CD4-positive, alpha-beta memory T cell (primary cell): ENCODE results near the gene TPM1. TPM values are rescaled to one million over a fixed set of nuclear protein-coding genes. Genes with fewer than 3 reads are reported as not detected.
A peak's percentile ranks its signal among the peaks of the same experiment; 100 is the strongest.

ENCODE experiments used
- CTCF ChIA-PET: fragments of 350-600 bp; sonication (Branson Sonifier 250); formaldehyde crosslinking; loops from one replicate; lab custom pipeline; 2021; ENCODE audit warnings: inconsistent platforms; ENCODE audit not compliant: partially characterized antibody; lab: Charles Lee
- POLR2A ChIA-PET: fragments of 350-600 bp; sonication (Branson Sonifier 250); formaldehyde crosslinking; loops from one replicate; lab custom pipeline; 2021; ENCODE audit not compliant: partially characterized antibody; lab: Charles Lee
- DNase-seq, 5 donors: peaks; one replicate each; pipeline versions ENCODE4 v3.0.0 to v3.0.0-alpha.2; 2020 to 2022; ENCODE audit warnings: mixed read lengths in 1 of 5
- H3K27ac ChIP-seq: one replicate; pipeline ENCODE4 v1.7.0; 2013; ENCODE audit warnings: low read depth, low read length
- H3K27me3 ChIP-seq: 2 replicates; pipeline ENCODE4 v1.7.0; 2013; ENCODE audit warnings: mild to moderate bottlenecking, low read length, moderate library complexity; ENCODE audit not compliant: insufficient read depth
- H3K36me3 ChIP-seq: 2 replicates; pipeline ENCODE4 v1.7.0; 2013; ENCODE audit warnings: mild to moderate bottlenecking, low read length, moderate library complexity; ENCODE audit not compliant: insufficient read depth
- H3K4me1 ChIP-seq: 2 replicates; pipeline ENCODE4 v1.7.0; 2013; ENCODE audit warnings: mild to moderate bottlenecking, low read length, moderate library complexity; ENCODE audit not compliant: insufficient read depth
- H3K4me3 ChIP-seq, 2 donors: one replicate each; pipeline ENCODE4 v1.7.0; 2013; ENCODE audit warnings: low read length in 2 of 2, mild to moderate bottlenecking in 1 of 2
- H3K9me3 ChIP-seq, 2 donors: one replicate each; pipeline ENCODE4 v1.7.0; 2013; ENCODE audit warnings: low read length in 2 of 2, control low read depth in 1 of 2; ENCODE audit not compliant: control insufficient read depth in 1 of 2
- H3K27ac Mint-ChIP-seq, 7 donors: one replicate each; pipeline ENCODE4 v1.8.0; 2020 to 2021; ENCODE audit warnings: mixed read lengths in 7 of 7, mild to moderate bottlenecking in 6 of 7, inconsistent platforms in 3 of 7, moderate library complexity in 3 of 7
- H3K27me3 Mint-ChIP-seq, 2 donors: one replicate each; pipeline ENCODE4 v1.8.0; 2020 to 2021; ENCODE audit warnings: mixed read lengths in 2 of 2
- H3K36me3 Mint-ChIP-seq, 2 donors: one replicate each; pipeline ENCODE4 v1.8.0; 2020 to 2021; ENCODE audit warnings: mixed read lengths in 2 of 2, inconsistent platforms in 1 of 2, mild to moderate bottlenecking in 1 of 2
- H3K4me1 Mint-ChIP-seq, 4 donors: one replicate each; pipeline ENCODE4 v1.8.0; 2020 to 2021; ENCODE audit warnings: mixed read lengths in 4 of 4, mild to moderate bottlenecking in 1 of 4
- H3K4me3 Mint-ChIP-seq, 8 donors: one replicate each; pipeline ENCODE4 v1.8.0; 2020 to 2021; ENCODE audit warnings: mixed read lengths in 8 of 8, mild to moderate bottlenecking in 7 of 8, moderate library complexity in 6 of 8, inconsistent platforms in 3 of 8
- H3K9me3 Mint-ChIP-seq, 8 donors: one replicate each; pipeline ENCODE4 v1.8.0; 2020 to 2021; ENCODE audit warnings: mixed read lengths in 8 of 8, mild to moderate bottlenecking in 5 of 8, inconsistent platforms in 3 of 8, moderate library complexity in 1 of 8
- intact Hi-C: fragments of 100-400 bp; cut with micrococcal nuclease; formaldehyde crosslinking; loops from one replicate; pipeline ENCODE4 v1.15.1; 2023
- polyA plus RNA-seq, 2 donors: library from polyadenylated mRNA; unstranded; fragments of 300-500 nt; fragmentation: Illumina TruSeq; gene quantifications; one replicate each; pipeline ENCODE4 v1.2.3, GENCODE V29; 2021
- total RNA-seq, 2 experiments: library from RNA; stranded (reverse); gene quantifications; one replicate each; pipeline ENCODE4 v1.2.3, GENCODE V29; 2021

TPM1 gene
- total and polyA plus RNA-seq, 4 experiments from 2014 or later, result 8.5 to 29.4 (median 18.4) TPM

DNA sequence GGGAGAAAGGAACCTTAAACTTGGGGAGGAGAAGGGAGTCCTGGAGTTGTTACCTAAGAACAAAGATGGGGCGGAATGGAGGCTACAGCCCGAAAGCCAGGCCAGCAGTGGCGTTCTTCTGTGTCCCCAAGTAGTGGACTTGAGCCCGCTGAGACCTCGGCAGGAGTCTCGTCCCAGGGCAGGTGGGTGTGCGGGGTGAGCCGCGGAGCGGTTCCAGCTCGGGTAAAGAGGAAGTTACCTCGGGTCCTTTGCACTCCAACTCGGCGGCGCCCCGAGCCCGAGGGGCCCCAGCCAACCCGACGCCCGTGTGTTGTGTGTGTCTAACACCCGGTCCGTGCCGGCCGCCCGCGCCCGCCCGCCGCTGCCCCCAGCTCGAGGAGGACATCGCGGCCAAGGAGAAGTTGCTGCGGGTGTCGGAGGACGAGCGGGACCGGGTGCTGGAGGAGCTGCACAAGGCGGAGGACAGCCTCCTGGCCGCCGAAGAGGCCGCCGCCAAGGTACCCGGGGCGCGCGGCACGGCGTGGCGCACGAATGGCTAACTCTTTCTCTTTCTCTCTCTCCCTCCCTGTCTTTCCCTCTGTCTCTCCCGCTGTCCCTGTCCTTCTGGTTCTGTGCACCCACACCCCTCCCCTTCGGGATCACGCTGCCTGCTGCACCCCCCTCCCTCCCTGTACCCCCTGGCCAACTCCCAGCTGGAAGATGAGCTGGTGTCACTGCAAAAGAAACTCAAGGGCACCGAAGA, 959 bp downstream of the TPM1 start:
- ChIA-PET POLR2A (no interaction called here), CTCF (interaction anchor here (7.3 kb wide), 1 partner anchor 50 kb away, joined by 118 read pairs; no protein-coding TSS in a partner anchor)
- H3K9me3 ChIP-seq, result no peaks in the 10 kb centered on the region
- no peaks in the 10 kb centered on the region for H3K36me3 ChIP-seq
- peaks cover 45% of the 10 kb centered on the region for H3K27me3 ChIP-seq
- peak overlapping the region; percentile 17 to 22 for H3K4me3 ChIP-seq
- H3K27ac ChIP-seq, result no peak overlapping the region
- Mint-ChIP-seq H3K27ac (no peak overlapping the region), H3K4me3 (peak overlapping the region; percentile 39 to 85 (median 74)), H3K36me3 (no peaks in the 10 kb centered on the region), H3K9me3 (no peaks in the 10 kb centered on the region), H3K4me1 (peaks cover 5 to 24% (median 15%) of the 10 kb centered on the region in 4 donors), H3K27me3 (peaks cover 39 to 53% of the 10 kb centered on the region in 2 donors)
- intact Hi-C loops, result no loop called here
- DNase-seq, result peak in 2 of 5 donors; percentile 6 to 10
- H3K4me1 ChIP-seq, result peaks cover 19% of the 10 kb centered on the region

DNA sequence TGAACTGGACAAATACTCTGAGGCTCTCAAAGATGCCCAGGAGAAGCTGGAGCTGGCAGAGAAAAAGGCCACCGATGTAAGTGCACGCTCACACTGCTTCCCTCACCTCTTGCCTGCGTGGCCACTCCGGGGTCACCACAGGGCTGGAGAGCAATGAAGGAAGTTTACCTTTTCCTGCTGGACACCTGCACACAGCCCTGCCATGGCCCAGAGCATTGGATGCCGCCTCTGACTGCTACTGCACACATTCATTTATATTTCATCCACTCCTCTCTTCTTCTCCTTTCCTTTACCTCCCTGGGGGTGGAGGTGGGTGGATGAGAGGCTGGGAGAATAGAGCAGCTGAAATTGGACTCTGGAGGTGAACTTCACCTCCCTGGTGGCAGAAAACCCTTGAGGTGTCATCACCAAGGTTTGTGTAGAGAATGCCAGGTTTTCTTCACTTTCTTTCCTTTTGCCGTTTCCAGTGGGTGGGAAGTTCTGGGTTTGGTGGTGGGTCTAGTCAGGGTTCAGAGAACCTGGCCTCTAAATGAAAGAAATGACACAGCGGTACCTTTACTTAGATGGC, 1.6 kb downstream of the TPM1 start:
- Mint-ChIP-seq H3K4me1 (peaks cover 6 to 28% (median 19%) of the 10 kb centered on the region in 4 donors), H3K4me3 (peak overlapping the region in 6 of 8 donors; percentile 31 to 67 (median 58)), H3K27ac (no peak overlapping the region), H3K9me3 (no peaks in the 10 kb centered on the region), H3K27me3 (peaks cover 39 to 55% of the 10 kb centered on the region in 2 donors), H3K36me3 (peaks cover 0 to 5% of the 10 kb centered on the region in 2 donors)
- DNase-seq, result no peak
- no peak overlapping the region for H3K27ac ChIP-seq
- H3K9me3 ChIP-seq, result no peaks in the 10 kb centered on the region
- H3K27me3 ChIP-seq, result peaks cover 45% of the 10 kb centered on the region
- ChIA-PET POLR2A (no interaction called here), CTCF (interaction anchor here (7.3 kb wide), 1 partner anchor 49 kb away, joined by 118 read pairs; no protein-coding TSS in a partner anchor)
- peaks cover 22% of the 10 kb centered on the region for H3K4me1 ChIP-seq
- no peaks in the 10 kb centered on the region for H3K36me3 ChIP-seq
- H3K4me3 ChIP-seq, result no peak overlapping the region
- intact Hi-C loops, result no loop called here

DNA sequence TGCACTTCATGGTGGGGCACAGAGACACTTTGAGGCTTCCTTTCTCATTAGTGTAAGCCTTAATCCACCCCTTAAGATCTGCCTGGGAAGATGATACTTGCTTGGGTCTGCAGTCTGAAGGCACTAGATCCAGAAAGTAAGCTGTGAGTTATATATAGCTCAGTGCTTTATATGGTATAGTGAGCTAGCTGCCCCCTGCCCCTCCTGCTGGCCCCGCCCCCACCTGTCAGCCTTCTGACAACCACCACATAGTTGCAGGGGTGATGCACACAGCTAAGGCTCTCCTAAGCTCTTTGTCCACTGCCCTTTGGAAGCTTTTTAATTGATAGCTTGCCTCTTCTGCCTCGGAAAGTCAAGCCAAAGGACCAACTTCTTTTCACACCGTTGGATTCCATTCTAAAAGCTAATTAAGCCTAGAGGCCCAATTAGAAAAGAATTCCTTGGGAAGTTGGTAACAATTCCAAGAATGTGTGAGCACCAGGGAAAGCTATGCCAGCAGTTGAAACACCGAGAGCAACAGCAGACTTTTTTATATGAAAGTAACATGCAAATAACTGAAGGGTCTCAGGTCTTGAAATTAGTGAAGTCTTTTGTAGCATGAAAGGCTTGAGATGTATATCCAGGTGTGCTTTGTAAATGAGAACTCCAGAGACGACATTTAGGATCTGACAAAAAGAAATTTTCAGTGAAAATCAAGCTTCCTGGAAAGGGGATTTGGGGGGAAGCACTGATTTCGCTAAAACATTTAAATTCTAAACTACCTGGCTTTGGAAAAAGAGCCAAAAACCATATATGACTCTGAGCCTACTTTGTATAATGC, 2.3 kb downstream of the TPM1 start:
- CTCF ChIA-PET, result interaction anchor here (7.3 kb wide), 1 partner anchor 48 kb away, joined by 118 read pairs; no protein-coding TSS in a partner anchor
- no peaks in the 10 kb centered on the region for H3K36me3 ChIP-seq
- H3K9me3 ChIP-seq, result no peaks in the 10 kb centered on the region
- Mint-ChIP-seq H3K9me3 (no peaks in the 10 kb centered on the region), H3K36me3 (peaks cover 0 to 6% of the 10 kb centered on the region in 2 donors), H3K27me3 (peaks cover 37 to 52% of the 10 kb centered on the region in 2 donors), H3K4me3 (peak overlapping the region in 1 of 8 donors; percentile 59), H3K27ac (no peak overlapping the region), H3K4me1 (peaks cover 11 to 35% (median 25%) of the 10 kb centered on the region in 4 donors)
- intact Hi-C loops, result no loop called here
- POLR2A ChIA-PET, result no interaction called here
- peaks cover 29% of the 10 kb centered on the region for H3K4me1 ChIP-seq
- DNase-seq, result no peak
- peaks cover 41% of the 10 kb centered on the region for H3K27me3 ChIP-seq
- H3K4me3 ChIP-seq, result no peak overlapping the region
- no peak overlapping the region for H3K27ac ChIP-seq

DNA sequence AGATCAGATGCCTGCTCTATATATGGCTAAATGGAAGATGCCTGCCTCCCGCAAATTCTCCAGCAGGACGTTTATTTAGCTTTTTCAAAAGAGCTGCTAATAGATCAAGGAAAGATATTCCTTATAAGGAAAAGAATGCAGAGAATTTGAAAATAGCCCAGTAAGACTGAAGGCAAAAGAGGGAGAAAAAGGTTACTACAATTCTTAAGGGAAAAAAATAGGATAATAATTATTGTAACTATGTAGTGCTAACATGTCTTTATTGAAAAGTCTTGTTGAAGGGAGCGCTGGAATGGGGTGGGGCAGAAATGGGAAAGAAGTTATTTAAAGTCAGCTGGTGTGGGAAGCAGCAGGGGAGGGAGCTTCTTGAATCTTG, 2.9 kb downstream of the TPM1 start:
- Histone ChIP-seq H3K27me3 (peaks cover 41% of the 10 kb centered on the region), H3K9me3 (no peaks in the 10 kb centered on the region), H3K4me1 (peaks cover 33% of the 10 kb centered on the region), H3K4me3 (no peak overlapping the region), H3K27ac (no peak overlapping the region), H3K36me3 (no peaks in the 10 kb centered on the region)
- no peak for DNase-seq
- intact Hi-C loops, result no loop called here
- H3K36me3 Mint-ChIP-seq, result peaks cover 0 to 6% of the 10 kb centered on the region in 2 donors
- ChIA-PET CTCF (interaction anchor here (7.3 kb wide), 1 partner anchor 48 kb away, joined by 118 read pairs; no protein-coding TSS in a partner anchor), POLR2A (no interaction called here)
- H3K4me3 Mint-ChIP-seq, result no peak overlapping the region
- H3K27ac Mint-ChIP-seq, result no peak overlapping the region
- peaks cover 37 to 47% of the 10 kb centered on the region in 2 donors for H3K27me3 Mint-ChIP-seq
- H3K9me3 Mint-ChIP-seq, result no peaks in the 10 kb centered on the region
- peaks cover 12 to 41% (median 26%) of the 10 kb centered on the region in 4 donors for H3K4me1 Mint-ChIP-seq

DNA sequence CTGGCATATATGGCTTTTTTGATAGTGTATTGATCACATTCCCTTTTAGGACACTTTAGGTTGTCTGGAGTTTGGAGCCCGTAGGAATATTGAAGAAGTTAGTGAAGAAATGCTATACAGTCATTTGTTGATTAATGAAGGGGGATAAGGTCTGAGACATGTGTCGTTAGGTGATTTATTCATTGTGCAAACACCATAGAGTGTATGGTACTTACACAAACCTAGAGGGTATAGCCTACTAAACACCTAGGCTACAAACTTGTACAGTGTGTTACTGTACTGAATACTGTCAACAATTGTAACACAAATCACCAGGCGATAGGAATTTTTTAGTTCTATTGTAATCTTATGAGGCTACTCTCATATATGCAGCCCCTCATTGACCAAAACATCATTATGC, 3.3 kb downstream of the TPM1 start:
- intact Hi-C loops, result no loop called here

DNA sequence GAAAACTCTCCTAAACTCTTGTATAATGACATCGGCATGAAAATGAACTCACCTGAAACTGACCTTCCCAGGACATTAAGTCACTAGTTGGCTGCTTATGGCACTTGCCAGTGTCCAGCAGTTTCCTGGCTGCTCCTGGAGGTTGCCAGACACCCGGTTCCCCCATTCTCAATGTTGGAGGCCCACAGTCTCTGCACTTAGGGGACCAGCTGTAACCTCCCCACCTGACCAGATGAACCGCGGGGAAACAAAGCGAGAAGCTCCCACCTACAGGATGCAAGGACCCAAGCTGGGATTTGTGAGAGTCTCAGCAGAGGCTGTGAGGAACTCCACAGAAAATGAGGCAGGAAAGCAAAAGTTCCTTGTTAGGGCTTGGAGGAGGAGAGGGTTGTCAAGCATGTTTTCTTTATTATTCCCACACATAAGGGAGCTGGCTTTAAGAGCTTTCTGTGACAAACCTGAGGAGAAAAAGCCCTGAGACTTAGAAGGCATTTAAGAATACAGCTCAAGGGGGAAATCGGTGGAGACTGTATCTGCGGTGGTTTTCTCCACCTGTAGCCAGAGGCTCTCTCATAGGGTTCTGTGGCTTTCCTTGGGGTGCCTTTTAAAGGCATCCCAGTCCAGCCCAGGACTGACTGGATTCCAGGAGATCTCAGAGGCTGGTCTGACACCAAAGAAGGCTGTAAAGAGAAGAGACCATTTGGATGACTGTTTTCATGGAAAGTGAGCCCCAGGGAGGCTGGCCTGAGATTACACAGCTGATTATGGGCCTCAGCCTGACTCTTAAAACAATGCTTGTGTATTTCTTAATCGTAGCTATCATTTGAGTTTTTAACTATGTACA, 4.6 kb downstream of the TPM1 start:
- Histone ChIP-seq H3K9me3 (no peaks in the 10 kb centered on the region), H3K27me3 (peaks cover 27% of the 10 kb centered on the region), H3K36me3 (no peaks in the 10 kb centered on the region), H3K4me1 (peaks cover 33% of the 10 kb centered on the region), H3K4me3 (no peak overlapping the region), H3K27ac (no peak overlapping the region)
- H3K36me3 Mint-ChIP-seq, result peaks cover 0 to 6% of the 10 kb centered on the region in 2 donors
- H3K4me3 Mint-ChIP-seq, result peak overlapping the region; percentile 76 to 96 (median 88)
- no peaks in the 10 kb centered on the region for H3K9me3 Mint-ChIP-seq
- intact Hi-C loops, result no loop called here
- peaks cover 12 to 39% (median 27%) of the 10 kb centered on the region in 4 donors for H3K4me1 Mint-ChIP-seq
- peaks cover 27 to 35% of the 10 kb centered on the region in 2 donors for H3K27me3 Mint-ChIP-seq
- H3K27ac Mint-ChIP-seq, result peak overlapping the region in 4 of 7 donors; percentile 63 to 79 (median 69)
- CTCF ChIA-PET, result interaction anchor here (0.6 to 7.3 kb wide), 30 partner anchors 9 to 1020 kb away, joined by 3 to 118 read pairs (median 4); no protein-coding TSS in a partner anchor
- no peak for DNase-seq
- POLR2A ChIA-PET, result interaction anchor here (0.7 to 2.7 kb wide), 12 partner anchors 40 to 1115 kb away, joined by 3 to 13 read pairs (median 4); partner anchors contain the start of genes LACTB and RPS27L

More for the DNA sequence above, 3.3 kb downstream of the TPM1 start:
- ChIA-PET POLR2A (no interaction called here), CTCF (interaction anchor here (3.4 to 7.3 kb wide), 2 partner anchors 47 to 359 kb away, joined by 17 to 118 read pairs; no protein-coding TSS in a partner anchor)
- Histone ChIP-seq H3K4me1 (peaks cover 33% of the 10 kb centered on the region), H3K4me3 (no peak overlapping the region), H3K9me3 (no peaks in the 10 kb centered on the region), H3K27me3 (peaks cover 37% of the 10 kb centered on the region), H3K27ac (no peak overlapping the region), H3K36me3 (no peaks in the 10 kb centered on the region)
- Mint-ChIP-seq H3K9me3 (no peaks in the 10 kb centered on the region), H3K27ac (no peak overlapping the region), H3K27me3 (peaks cover 37 to 45% of the 10 kb centered on the region in 2 donors), H3K36me3 (peaks cover 0 to 6% of the 10 kb centered on the region in 2 donors), H3K4me1 (peaks cover 12 to 45% (median 26%) of the 10 kb centered on the region in 4 donors), H3K4me3 (no peak overlapping the region)
- no peak for DNase-seq
